GM23338 (cell line): ENCODE data around the gene GDA. TPM values are rescaled to one million over a fixed set of nuclear protein-coding genes. Genes with fewer than 3 reads are reported as not detected.

ENCODE experiments used
- ATAC-seq: fragments of 200-7000 bp; cut with Tn5 transposase; 3 replicates; pipeline ENCODE4 v1.9.1; 2020
- DNase-seq: peaks from one replicate; pipeline ENCODE4 v3.0.0-alpha.2; 2015; ENCODE audit warnings: low spot score
- H2AFZ ChIP-seq: fragments of 200-600 bp; sonication (generic); 2 replicates; pipeline ENCODE4 v1.8.0; 2016; ENCODE audit warnings: antibody characterized with exemption, mild to moderate bottlenecking, moderate library complexity
- H3F3A ChIP-seq: fragments of 200-600 bp; sonication (generic); replicated peaks from 2 replicates; pipeline ENCODE4 v1.8.0; 2017; ENCODE audit warnings: antibody characterized with exemption, mixed run types, low read depth
- H3K27ac ChIP-seq: fragments of 200-600 bp; sonication (generic); 2 replicates; pipeline ENCODE4 v1.6.1; 2016; ENCODE audit warnings: low read depth
- H3K27me3 ChIP-seq: fragments of 200-600 bp; sonication (generic); 2 replicates; pipeline ENCODE4 v1.8.0; 2016; ENCODE audit warnings: mild to moderate bottlenecking, mixed run types, moderate library complexity; ENCODE audit not compliant: insufficient read depth
- H3K36me3 ChIP-seq: fragments of 200-600 bp; sonication (generic); 2 replicates; pipeline ENCODE4 v1.8.0; 2016; ENCODE audit warnings: mild to moderate bottlenecking; ENCODE audit not compliant: insufficient read depth
- H3K4me1 ChIP-seq: fragments of 200-600 bp; sonication (generic); 2 replicates; pipeline ENCODE4 v1.8.0; 2016; ENCODE audit warnings: mild to moderate bottlenecking, moderate library complexity; ENCODE audit not compliant: insufficient read depth
- H3K4me2 ChIP-seq: fragments of 200-600 bp; sonication (generic); 2 replicates; pipeline ENCODE4 v1.7.1; 2017; ENCODE audit warnings: mixed run types
- H3K4me3 ChIP-seq: fragments of 200-600 bp; sonication (generic); 2 replicates; pipeline ENCODE4 v1.6.1; 2016; ENCODE audit warnings: mixed run types
- H3K79me2 ChIP-seq: fragments of 200-600 bp; sonication (generic); replicated peaks from 2 replicates; pipeline ENCODE4 v1.8.0; 2017; ENCODE audit warnings: mild to moderate bottlenecking; ENCODE audit not compliant: insufficient read depth
- H3K9me2 ChIP-seq: fragments of 200-600 bp; sonication (generic); 2 replicates; pipeline ENCODE4 v1.8.0; 2017; ENCODE audit not compliant: insufficient read depth
- H4K20me1 ChIP-seq: fragments of 200-600 bp; sonication (generic); replicated peaks from 2 replicates; pipeline ENCODE4 v1.8.0; 2017; ENCODE audit warnings: mild to moderate bottlenecking; ENCODE audit not compliant: insufficient read depth
- H3K27ac Mint-ChIP-seq: 2 replicates; pipeline ENCODE4 v1.8.0; 2020; ENCODE audit warnings: inconsistent platforms, mild to moderate bottlenecking, moderate library complexity, mixed read lengths
- H3K27me3 Mint-ChIP-seq: 3 replicates; pipeline ENCODE4 v1.8.0; 2022; ENCODE audit warnings: low read depth, mild to moderate bottlenecking, moderate library complexity, mixed read lengths, inconsistent platforms; ENCODE audit not compliant: insufficient read depth, poor library complexity
- H3K36me3 Mint-ChIP-seq: 3 replicates; pipeline ENCODE4 v1.8.0; 2021; ENCODE audit warnings: low read depth, mild to moderate bottlenecking, inconsistent platforms, moderate library complexity, mixed read lengths
- H3K4me1 Mint-ChIP-seq: 3 replicates; pipeline ENCODE4 v1.8.0; 2020; ENCODE audit warnings: mild to moderate bottlenecking, inconsistent platforms, mixed read lengths
- H3K4me3 Mint-ChIP-seq: 3 replicates; pipeline ENCODE4 v1.8.0; 2021; ENCODE audit warnings: moderate library complexity, mild to moderate bottlenecking, inconsistent platforms, mixed read lengths
- H3K9me3 Mint-ChIP-seq: 3 replicates; pipeline ENCODE4 v1.8.0; 2020; ENCODE audit warnings: moderate library complexity, mild to moderate bottlenecking, inconsistent platforms, mixed read lengths
- CREB1 ChIP-seq: fragments of 250-450 bp; sonication (Bioruptor Pico); IDR thresholded peaks from 2 replicates; pipeline ENCODE4 v1.5.0; 2020; ENCODE audit warnings: low read depth, mild to moderate bottlenecking, moderate library complexity
- CTCF ChIP-seq, 2 experiments: fragments of 200-600 bp in 1 of 2; sonication (generic) in 1 of 2; conservative IDR thresholded peaks; 2 replicates each; pipeline versions ENCODE4 v1.5.1 to v1.6.1; 2016 to 2017; ENCODE audit warnings: antibody characterized with exemption in 2 of 2, low read depth in 2 of 2, mild to moderate bottlenecking in 2 of 2, moderate library complexity in 1 of 2
- ETS1 ChIP-seq: IDR thresholded peaks from 2 replicates; pipeline ENCODE4 v1.6.1; 2016; ENCODE audit warnings: antibody characterized with exemption
- EZH2 ChIP-seq: fragments of 200-600 bp; sonication (generic); IDR thresholded peaks from one replicate; pipeline ENCODE4 v1.8.0; 2017; ENCODE audit warnings: antibody characterized with exemption, mild to moderate bottlenecking, low read depth; ENCODE audit not compliant: unreplicated experiment
- EZH2phosphoT487 ChIP-seq: fragments of 200-600 bp; sonication (generic); IDR thresholded peaks from one replicate; pipeline ENCODE4 v1.8.1; 2018; ENCODE audit warnings: antibody characterized with exemption; ENCODE audit not compliant: unreplicated experiment
- JUNB ChIP-seq: IDR thresholded peaks from one replicate; pipeline ENCODE4 v1.6.1; 2016; ENCODE audit warnings: antibody characterized with exemption; ENCODE audit not compliant: unreplicated experiment
- NANOG ChIP-seq: IDR thresholded peaks from 2 replicates; pipeline ENCODE4 v1.6.1; 2016; ENCODE audit warnings: antibody characterized with exemption, borderline replicate concordance
- POLR2AphosphoS5 ChIP-seq: IDR thresholded peaks from 2 replicates; pipeline ENCODE4 v1.6.1; 2016; ENCODE audit warnings: antibody characterized with exemption, low read depth
- REST ChIP-seq: IDR thresholded peaks from one replicate; pipeline ENCODE4 v1.6.1; 2018; ENCODE audit warnings: antibody characterized with exemption; ENCODE audit not compliant: unreplicated experiment
- STAT1 ChIP-seq: IDR thresholded peaks from one replicate; pipeline ENCODE4 v1.6.1; 2016; ENCODE audit warnings: antibody characterized with exemption; ENCODE audit not compliant: unreplicated experiment
- ZNF114 ChIP-seq: fragments of 250-450 bp; sonication (Bioruptor Pico); IDR thresholded peaks from 2 replicates; pipeline ENCODE4 v1.5.0; 2020; ENCODE audit warnings: mild to moderate bottlenecking, moderate library complexity
- ZNF331 ChIP-seq: fragments of 250-450 bp; sonication (Bioruptor Pico); IDR thresholded peaks from 2 replicates; pipeline ENCODE4 v1.5.0; 2020; ENCODE audit warnings: low read depth, mild to moderate bottlenecking, moderate library complexity
- ZNF462 ChIP-seq: fragments of 250-450 bp; sonication (Bioruptor Pico); IDR thresholded peaks from 2 replicates; pipeline ENCODE4 v1.5.0; 2020; ENCODE audit warnings: mild to moderate bottlenecking, moderate library complexity
- polyA plus RNA-seq: library from polyadenylated mRNA; unstranded; fragments of >200 nt; fragmentation: Nextera tagmentation; extraction: Ambion mirVana; gene quantifications from 2 replicates; pipeline ENCODE4 v1.2.1, GENCODE V29; 2016
- total RNA-seq: library from RNA; depleted of rRNA; stranded (reverse); fragments of >200 nt; shearing (Covaris generic); gene quantifications from 2 replicates; pipeline ENCODE4 v1.2.3, GENCODE V29; 2014

Gene GDA
- total and polyA plus RNA-seq, 2 experiments from 2014 or later, result 4.0 to 5.8 TPM

GRCh38 chr9:72213906-72214305 lies 64.7 kb downstream of the GDA start:
- no peak for ATAC-seq
- no peaks in the 10 kb centered on the region; the same call in 2 of the 3 replicates for H3K9me3 Mint-ChIP-seq
- Histone ChIP-seq H3K36me3 (no peaks in the 10 kb centered on the region), H3K27ac (no peak overlapping the region), H3K79me2 (no peaks in the 10 kb centered on the region), H3K4me1 (no peaks in the 10 kb centered on the region), H4K20me1 (no peaks in the 10 kb centered on the region), H3K9me2 (no peaks in the 10 kb centered on the region), H3K4me2 (no peak overlapping the region), H3K4me3 (no peak overlapping the region), H3K27me3 (no peaks in the 10 kb centered on the region), H3F3A (no peaks in the 10 kb centered on the region), H2AFZ (no peak overlapping the region)
- no peaks in the 10 kb centered on the region for H3K36me3 Mint-ChIP-seq
- no peak overlapping the region for H3K4me3 Mint-ChIP-seq
- no peak overlapping the region for H3K27ac Mint-ChIP-seq
- H3K4me1 Mint-ChIP-seq, result no peaks in the 10 kb centered on the region
- TF ChIP-seq EZH2phosphoT487 (no peak), EZH2 (no peak), NANOG (no peak), ETS1 (no peak), CTCF (conservative IDR thresholded peaks at IDR 0.05; ENCODE audit: low read depth in 2 of 2) (no peak), POLR2AphosphoS5 (no peak), ZNF462 (CRISPR knock-in tag) (no peak), ZNF114 (CRISPR knock-in tag) (no peak), STAT1 (no peak), JUNB (no peak), REST (no peak), CREB1 (no peak), ZNF331 (no peak)
- peaks cover 1% of the 10 kb centered on the region for H3K27me3 Mint-ChIP-seq
- DNase-seq, result no peak
